Kidney epithelial cell (primary cell): ENCODE results near the gene LRRC47. TPM values are rescaled to one million over a fixed set of nuclear protein-coding genes. Genes with fewer than 3 reads are reported as not detected.

ENCODE experiments used
- DNase-seq: peaks from one replicate; pipeline ENCODE4 v3.0.0-alpha.2; 2010; ENCODE audit warnings: low read depth
- H3K27me3 ChIP-seq: 2 replicates; pipeline ENCODE4 v1.6.0; 2011; ENCODE audit warnings: low read length; ENCODE audit not compliant: control insufficient read depth, insufficient read depth
- H3K36me3 ChIP-seq: 2 replicates; pipeline ENCODE4 v1.5.1; 2011; ENCODE audit warnings: low read length; ENCODE audit not compliant: control insufficient read depth, insufficient read depth
- H3K4me3 ChIP-seq: 2 replicates; pipeline ENCODE4 v1.5.1; 2011; ENCODE audit warnings: low read depth, mild to moderate bottlenecking, control low read depth, low read length
- total RNA-seq: library from RNA; depleted of rRNA; stranded (reverse); fragments of >200 nt; gene quantifications from 2 replicates; pipeline ENCODE4 v1.2.3, GENCODE V29; 2015
- TF ChIP-seq, protein P1 (sequence below): IDR thresholded peaks from 2 replicates; pipeline ENCODE4 v1.5.1; 2011; ENCODE audit warnings: mild to moderate bottlenecking, moderate library complexity, low read length, control low read depth, inconsistent platforms; ENCODE audit not compliant: insufficient read depth, poor library complexity, severe bottlenecking

Gene LRRC47
- total RNA-seq, 1 donor from 2014 or later = 55.9 TPM

DNA sequence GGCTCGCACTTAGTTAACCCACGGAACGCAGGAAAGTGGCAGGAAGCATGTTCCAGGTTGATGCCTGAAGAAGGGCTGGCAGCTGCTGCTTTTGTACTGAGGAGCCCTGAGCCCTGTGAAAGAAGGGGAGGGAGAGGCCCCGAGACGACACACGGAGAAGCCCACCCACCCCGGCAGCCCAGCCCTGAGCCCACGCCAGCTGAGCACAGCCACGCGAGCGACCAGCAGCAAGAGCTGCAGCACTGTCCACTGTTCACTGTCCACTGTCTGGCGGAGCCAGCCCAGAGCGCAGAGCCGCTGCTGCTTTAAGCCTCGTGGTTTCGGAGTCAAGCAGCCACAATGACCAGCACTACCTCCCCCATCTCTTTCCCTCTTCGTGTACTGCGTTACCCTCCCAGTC lies 5.3 kb downstream of the LRRC47 start:
- Histone ChIP-seq H3K27me3 (no peaks in the 10 kb centered on the region), H3K4me3 (no peak overlapping the region), H3K36me3 (peaks cover 1% of the 10 kb centered on the region)
- no peak for DNase-seq
- TF ChIP-seq, protein P1, sequence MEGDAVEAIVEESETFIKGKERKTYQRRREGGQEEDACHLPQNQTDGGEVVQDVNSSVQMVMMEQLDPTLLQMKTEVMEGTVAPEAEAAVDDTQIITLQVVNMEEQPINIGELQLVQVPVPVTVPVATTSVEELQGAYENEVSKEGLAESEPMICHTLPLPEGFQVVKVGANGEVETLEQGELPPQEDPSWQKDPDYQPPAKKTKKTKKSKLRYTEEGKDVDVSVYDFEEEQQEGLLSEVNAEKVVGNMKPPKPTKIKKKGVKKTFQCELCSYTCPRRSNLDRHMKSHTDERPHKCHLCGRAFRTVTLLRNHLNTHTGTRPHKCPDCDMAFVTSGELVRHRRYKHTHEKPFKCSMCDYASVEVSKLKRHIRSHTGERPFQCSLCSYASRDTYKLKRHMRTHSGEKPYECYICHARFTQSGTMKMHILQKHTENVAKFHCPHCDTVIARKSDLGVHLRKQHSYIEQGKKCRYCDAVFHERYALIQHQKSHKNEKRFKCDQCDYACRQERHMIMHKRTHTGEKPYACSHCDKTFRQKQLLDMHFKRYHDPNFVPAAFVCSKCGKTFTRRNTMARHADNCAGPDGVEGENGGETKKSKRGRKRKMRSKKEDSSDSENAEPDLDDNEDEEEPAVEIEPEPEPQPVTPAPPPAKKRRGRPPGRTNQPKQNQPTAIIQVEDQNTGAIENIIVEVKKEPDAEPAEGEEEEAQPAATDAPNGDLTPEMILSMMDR = no peak

DNA sequence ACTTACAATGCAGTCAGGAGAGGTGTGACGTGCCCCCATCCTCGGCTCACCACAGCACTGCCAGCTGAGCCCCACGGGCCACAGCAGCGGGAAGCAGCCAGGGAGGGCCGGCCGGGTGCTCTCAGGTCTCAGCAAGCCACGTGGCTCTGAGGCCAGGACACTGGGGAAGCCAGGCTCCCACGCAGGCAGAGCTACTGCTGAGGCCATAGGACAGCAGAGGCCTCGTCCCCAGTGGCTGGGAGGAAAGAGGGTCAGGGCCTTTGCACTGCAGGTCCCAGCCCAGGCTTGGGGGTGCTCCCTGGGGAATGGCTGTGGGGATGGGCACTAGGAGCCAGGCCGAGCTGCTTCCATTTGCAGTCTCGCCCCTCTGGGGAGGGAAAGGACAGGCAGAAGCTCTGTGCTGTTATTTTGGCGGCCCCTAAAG lies 5.8 kb downstream of the LRRC47 start:
- H3K4me3 ChIP-seq = no peak overlapping the region
- H3K27me3 ChIP-seq = no peaks in the 10 kb centered on the region
- no peak for DNase-seq
- TF ChIP-seq, protein P1 = no peak
- peaks cover 1% of the 10 kb centered on the region for H3K36me3 ChIP-seq

DNA sequence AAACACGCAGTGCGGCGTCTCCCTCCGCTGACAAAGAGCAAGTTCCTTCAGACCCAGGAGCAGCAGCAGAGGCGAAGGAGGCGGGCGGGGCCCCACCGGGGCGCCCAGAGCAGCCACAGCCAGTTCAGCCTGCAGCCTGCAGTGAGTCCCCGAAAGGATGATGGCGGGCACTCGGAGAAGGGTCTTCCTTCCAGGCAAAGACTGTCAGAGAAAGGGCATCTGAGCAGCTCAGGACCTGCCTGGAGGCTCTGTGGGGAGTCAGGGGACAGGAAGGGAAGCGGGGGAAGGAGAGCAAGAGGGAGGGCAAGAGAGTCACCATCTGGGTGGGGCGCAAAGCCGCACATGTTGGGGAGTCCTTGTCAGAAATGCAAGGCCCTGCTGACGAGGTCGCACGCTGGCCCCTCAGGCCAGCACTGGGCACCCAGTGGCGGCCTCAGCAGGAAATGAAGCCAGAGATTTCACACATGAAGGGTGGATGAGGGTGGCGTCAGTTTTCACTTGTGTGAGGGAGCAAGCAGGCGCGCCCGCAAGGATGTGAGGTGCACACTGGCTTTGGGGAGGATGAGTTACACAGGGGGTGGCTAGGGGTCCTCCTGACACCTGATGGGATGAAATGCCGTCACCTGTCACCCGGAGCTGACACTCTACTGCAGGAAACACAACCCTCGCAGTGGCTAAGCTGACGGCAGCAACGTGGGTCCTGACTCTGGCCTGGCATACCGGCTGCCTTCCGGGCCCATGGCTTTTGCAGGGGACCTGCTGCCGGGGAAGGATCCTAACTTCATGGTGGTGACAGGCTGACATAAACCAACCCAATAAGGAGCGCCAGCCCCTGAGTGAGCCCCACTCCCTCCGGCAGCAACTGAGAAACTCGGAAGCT lies 6.6 kb downstream of the LRRC47 start:
- DNase-seq = no peak
- H3K4me3 ChIP-seq = no peak overlapping the region
- H3K36me3 ChIP-seq = peaks cover 3% of the 10 kb centered on the region
- no peaks in the 10 kb centered on the region for H3K27me3 ChIP-seq
- TF ChIP-seq, protein P1 = no peak

DNA sequence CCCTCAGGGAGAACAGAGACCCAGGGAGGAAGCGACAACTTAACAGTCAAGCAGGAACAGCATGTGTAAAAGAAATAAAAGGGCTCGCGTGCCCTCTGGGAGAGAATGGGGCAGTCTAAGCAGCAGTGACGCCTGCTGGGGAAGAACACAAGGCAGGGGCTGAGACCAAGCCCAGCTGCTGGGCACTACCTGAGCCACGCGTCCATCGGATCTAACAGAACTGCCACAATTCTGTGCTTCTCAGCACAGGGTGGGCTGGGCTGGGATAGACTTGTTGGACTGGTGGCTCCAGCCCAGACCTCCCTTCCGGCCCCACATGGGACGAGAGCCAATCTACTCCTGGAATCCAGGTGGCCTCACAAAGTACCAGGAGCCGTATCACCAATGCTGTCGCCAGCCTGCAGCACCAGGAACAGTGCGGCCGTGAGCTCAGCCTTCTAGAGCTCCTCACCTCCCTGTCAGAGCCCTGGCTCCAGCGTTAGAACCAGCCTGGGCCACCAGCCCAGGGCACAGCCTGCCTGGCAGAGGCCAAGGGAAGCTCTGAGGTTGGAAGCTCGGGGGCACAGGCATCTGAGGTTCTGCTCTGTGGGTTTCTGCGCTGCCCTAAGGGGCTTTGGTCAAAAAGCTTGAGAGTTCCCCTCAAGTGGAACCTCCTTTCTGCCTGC lies 7.4 kb downstream of the LRRC47 start:
- TF ChIP-seq, protein P1 = no peak
- Histone ChIP-seq H3K36me3 (peaks cover 3% of the 10 kb centered on the region), H3K27me3 (no peaks in the 10 kb centered on the region), H3K4me3 (no peak overlapping the region)
- no peak for DNase-seq

DNA sequence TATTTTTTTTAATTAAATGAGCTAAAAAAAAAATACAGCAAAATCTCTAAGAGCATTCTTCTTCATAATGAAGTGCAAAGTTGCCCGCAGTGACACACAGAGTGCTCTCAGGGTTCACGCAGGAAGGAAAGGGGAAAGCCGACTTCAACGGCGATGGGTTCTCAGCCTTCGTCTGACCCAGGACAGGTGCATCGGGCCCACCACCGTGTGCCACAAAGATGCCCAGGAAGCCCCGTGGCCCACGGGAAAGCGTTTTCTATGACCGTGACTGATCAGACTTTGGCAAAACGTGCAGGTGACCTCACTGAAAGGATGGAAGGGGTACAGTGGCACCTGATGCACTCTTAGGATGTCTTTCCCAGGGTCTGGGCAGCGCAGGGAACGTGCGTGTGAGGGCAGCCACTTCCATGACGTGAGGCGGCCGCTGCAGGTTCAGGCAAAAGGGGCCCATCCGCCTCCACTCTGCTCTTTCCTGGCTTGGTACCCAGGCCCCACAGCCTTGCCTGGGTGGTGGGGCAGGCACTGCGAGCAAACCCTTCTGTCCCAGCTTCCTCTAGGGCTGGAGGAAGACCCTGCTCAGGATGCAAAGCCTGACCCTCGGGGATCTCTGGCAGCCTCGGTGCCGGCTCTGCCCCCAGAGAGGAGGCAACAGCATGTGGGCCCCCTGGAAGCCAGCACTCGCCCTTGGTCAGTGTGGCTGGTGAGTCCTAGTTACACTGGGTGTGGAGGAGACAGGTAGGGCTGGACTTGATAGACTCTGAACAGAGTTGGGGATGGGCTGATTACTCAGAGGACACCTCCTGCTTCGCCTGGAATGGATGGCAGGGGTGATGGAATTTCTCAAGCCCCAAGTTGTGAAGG lies 8.3 kb downstream of the LRRC47 start:
- DNase-seq = no peak
- peaks cover 3% of the 10 kb centered on the region for H3K36me3 ChIP-seq
- no peaks in the 10 kb centered on the region for H3K27me3 ChIP-seq
- H3K4me3 ChIP-seq = no peak overlapping the region
- TF ChIP-seq, protein P1 = no peak
